ENCODE data around the gene PRELID3B.

Gene PRELID3B

DNA sequence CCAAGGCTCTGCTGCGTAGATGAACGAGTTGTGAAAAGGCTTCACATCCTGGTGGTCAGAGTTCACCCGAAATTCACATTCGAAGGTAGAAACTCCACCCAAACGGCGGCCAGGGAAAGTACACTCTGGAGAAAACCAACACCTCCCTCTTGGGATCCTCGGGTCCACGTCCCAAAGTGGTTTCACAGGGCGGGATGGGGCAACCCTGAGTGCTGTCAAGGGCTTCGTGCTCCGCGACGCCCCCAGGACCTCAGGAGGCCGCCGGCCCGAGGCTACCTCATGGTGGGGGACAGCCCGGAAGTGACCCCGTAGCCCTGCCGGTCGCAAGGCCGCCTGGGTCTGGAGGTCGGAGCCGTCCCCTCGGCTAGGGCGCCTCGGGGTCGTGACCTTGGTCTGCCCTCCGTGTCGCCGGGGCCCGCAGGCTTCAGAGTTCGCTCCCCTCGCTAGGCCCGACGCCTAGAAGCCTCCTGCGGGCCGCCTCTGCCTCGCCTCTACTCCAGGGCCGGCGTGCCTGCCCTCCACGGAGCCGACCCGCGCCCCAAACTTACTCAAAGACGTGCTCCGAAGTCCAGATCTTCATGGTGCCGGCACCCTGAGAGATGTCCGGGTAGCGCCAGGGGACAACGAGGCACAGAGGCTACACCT, at the start of gene PRELID3B:
Gene PRELID3B, minus strand, starts transcription at position 636 of the 645 bp plus-strand sequence. Its CDS starts 56 bp downstream, at position 580.
- no peak for DNase-seq (ENCODE audit: low read depth)

DNA sequence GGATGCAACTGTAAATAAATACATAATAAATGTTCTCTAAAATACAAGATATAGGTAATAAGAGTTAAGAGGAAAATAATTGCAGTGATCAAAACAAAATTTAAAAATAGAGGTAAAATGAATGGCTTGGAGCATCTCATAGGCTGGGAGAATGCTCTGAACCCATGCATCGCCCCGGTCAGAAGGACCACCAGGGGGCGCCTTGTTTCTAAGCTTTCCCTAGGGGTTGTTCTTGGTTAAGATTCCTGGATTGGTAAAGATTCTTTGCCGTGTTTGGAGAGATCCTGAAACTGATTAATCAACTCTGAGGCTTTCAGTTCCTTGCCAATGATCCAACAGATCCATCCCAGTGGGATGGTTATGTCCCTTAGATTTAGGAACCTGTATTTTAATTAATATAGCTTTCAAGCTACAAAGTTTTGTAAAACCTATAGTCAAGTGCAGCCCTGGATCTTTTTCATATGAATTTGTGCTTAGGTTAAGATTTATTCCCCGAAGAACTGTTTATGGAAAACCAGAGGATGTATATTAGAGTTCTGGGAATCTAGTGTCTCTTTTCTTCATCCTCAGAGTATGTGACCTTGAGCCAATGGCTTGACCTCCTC, 45.3 kb upstream of the PRELID3B start:
- DNase-seq (ENCODE audit: low read depth), result peak; percentile 36

DNA sequence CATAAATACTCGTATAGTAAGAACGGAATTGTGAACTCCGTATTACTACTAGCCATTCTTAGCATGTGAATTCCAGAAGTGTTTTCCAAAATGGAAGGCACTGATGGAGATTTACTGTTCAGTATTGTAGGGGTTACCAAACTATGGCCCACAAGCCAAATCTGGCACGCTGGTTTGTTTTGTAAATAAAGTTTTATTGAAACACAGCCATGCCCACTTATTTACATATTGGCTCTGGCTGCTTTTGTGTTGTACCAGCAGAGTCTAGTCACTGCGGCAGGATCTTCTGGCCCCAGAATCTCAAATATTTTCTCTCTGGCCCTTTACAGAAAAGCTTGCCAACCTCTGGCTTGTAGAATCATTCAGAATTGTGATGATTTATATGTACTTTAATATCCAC, 44.3 kb upstream of the PRELID3B start:
- no peak for DNase-seq (ENCODE audit: low read depth)

DNA sequence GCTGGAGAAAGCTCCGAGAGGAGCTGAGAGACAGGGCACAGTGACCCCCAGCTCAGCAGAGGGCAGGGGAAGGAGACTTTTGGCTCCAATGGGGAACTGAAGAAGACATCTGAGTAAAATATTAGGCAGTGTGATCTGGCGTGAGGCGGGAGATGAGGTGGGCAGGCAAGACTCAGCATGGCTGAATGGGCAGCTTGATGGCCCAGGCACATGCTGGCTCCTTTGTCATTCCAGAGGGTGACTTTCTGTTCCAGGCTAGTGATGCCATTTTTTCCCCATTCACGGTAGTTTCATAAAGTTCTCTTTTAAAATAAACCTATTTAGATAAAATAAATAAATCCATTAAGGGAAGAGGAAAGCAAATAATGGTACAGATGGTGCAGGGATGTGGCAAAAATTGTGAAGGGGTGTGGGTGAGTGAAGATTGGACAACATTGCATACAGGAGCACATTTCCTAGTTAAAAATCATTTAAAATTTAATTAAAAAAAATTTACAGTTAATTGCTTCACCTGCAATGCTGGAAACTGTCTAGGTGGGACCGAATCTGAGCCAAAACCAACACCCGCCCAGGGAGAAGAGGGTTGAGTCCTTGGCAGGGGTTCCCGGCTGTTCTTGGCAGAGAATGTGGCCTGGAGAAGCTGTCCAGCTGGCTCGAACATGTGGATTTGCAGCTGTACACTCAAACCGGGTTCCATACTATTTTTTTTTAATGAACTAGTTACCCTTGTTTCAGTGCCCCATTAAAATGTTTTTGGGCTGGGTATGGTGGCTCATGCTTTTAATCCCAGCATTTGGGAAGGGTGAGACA, 41.7 kb upstream of the PRELID3B start:
- DNase-seq (ENCODE audit: low read depth), result no peak

DNA sequence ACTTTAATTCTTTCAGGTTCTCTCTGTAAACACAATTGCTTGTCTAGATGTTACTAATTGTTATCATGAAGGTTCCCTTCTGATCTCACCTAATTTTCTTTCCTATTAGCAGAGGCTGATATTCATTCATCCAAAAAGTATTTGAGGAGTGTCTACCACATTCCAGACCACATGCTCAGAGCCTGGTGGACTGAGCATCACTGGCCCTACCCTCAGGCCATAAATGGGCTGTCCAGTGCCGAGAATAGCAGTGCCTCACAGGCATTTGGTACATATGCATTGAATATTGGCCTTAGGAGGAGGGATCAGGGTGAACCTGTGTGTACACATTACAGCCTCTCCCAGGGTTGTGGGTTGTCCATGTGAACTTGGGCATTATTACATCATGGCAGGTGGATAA, 40.4 kb upstream of the PRELID3B start:
- no peak for DNase-seq (ENCODE audit: low read depth)

DNA sequence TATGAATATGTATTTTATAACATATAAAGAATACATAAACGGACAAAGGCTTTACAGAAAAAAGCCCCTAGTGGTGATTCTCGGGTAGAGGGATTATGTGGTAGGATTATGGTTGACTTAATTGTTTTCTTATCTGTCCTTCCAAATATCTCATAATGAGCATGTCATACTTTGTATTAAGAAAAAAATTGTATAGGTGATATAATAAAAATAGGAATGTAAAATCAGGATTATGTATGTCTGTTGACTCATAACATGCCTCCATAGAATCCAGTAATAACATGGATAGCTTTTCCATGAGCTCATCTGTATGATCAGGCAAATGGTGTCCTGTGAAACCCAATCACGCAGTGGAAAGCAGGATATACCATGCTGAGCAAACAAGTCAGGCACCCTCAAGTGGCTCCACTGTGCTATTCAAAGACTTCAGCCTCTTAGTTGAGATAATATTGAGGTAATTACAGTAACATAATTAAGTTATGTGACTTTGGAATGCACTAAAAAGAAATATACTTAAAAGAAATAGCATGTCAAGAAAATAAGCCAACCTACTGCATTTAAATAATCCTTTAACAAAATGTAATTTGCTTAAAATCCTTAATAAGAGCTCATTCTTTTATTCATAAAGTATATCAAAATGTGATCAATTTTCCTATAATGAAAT, 39.6 kb upstream of the PRELID3B start:
- DNase-seq (ENCODE audit: low read depth), result no peak

DNA sequence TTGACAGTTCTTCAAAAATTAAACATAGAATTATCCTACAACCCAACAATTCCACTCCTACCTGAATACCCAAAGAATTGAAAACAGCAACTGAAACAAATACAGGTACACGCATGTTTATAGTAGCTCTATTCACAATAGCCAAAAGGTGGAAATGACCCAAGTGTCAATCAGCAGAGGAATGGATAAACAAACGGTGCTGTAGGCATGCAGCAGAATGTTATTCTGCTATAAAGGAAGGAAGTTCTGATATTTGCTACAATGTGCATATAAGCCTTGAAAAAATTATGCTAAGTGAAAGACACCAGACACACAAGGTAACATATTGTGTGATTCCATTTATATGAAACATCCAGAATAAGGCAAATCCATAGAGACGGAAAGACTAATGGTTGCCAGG, 38.5 kb upstream of the PRELID3B start:
- no peak for DNase-seq (ENCODE audit: low read depth)

DNA sequence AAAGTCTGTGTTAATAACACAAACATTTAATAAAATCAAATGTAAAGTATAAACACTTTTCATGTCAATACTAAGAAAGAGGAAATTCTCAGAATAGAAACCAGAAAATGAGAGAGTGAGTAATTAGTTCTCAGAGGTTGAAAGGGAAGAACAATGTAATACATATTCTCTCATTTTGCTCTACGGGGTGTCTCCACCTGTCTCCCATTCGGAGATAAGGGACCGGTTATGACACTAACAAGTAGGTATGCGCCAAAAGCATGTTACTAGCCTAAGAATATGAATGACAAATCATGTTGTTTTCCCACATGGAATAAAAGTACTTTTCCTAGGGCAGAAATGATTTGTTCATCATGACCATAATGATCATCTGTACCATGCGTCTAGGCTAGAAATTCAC, 35.6 kb upstream of the PRELID3B start:
- no peak for DNase-seq (ENCODE audit: low read depth)

DNA sequence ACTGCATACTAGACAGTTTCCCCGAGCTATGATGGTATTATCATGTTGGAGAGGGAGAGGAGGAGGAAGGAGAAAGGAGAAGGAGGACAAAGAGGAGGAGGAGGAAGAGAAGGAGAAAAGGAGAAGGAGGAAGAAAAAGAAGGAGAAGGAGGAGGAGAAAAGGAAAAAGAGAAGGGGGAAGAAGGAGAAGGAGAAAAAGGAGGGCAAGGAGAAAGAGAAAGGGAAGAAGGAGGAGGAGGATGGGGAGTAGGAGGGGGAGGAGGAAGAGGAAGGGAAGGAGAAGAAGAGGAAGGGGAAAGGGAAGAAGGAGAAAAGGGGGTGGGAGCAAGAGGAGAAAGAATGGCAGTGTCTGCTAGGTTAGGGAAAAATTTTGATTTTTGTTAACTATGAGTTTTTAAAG, 35.1 kb upstream of the PRELID3B start:
- no peak for DNase-seq (ENCODE audit: low read depth)

DNA sequence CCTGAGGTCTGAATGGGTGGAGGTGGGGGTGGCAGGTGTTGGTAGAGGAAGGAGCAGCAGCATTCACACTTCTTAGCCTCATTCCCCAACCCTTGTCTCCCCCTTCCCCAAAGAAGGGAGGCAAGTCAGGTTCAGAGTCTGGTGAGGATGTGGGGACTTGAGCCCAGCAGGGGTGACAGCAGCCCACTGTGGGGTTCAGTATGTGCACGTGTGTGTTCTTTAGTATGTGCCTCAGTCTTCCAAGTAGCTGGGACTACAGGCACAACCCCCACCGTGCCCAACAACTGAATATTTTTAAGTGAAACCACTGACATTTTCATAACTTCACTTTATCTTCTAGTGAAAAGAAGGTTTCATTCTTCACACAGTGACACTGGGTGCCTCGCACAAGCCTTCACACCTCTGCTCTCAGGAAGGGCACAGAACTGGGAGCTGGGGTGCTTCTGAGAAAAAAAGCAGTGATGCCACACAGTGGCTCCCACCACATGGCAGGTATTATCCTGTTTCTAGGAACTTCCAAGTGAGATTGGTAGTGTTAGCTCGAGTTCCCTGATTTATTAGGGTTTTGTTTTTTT, 33.4 kb upstream of the PRELID3B start:
- DNase-seq (ENCODE audit: low read depth), result no peak

DNA sequence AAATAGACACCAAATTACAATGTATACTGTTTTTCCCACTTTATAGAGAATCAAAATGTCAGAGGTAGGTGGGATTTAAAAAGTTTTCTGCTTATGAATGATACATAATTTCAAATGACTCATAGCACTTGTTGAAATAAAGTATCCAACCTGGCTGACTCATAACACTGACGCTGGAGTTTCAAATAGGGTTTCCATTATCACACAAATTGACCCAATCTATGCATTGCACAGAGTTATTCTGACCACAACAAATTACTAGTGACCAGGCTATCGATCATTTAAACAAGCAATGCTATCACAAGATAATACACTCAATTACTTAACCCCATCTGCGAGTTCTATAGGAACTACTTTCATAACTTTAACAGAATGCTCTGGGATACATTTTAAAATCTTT, 31.9 kb upstream of the PRELID3B start:
- DNase-seq (ENCODE audit: low read depth), result no peak

DNA sequence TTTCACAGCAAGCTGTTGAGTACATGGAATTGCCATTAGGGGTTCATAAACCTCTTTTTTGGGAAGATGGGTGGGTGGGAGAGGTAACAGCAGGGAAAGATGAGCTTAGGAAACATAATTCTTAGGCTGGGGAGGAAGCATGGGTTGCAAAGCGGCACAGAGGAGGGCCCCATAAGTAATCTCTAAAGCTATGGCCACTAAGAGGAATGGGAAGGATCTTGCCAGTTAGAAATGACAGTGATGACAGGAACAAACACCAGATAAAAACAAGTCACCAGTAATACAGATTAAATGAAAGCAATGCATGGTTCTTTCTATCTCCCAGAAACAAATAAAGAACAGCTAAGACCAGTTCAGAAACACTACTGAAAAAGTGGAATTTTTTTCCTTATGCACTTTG, 31.0 kb upstream of the PRELID3B start:
- DNase-seq (ENCODE audit: low read depth), result no peak

DNA sequence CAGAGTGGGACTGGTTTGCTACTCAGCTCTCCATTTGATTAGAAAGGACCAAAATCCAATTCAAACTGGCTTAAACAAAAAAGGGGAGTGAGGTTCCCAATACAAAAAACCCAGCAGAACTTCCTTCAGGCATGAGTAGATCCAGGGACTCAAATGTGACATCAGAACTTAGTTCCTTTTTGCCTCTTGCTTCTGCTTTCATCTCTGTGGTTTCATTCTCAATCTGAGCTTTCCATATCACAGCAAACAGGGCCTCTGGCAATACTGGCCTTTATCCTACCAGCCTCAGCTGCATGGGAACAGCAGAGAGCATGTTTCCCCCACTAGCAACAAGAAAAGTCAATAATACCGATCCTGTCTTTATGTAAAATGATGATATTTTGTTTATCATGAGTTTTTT, 28.6 kb upstream of the PRELID3B start:
- DNase-seq (ENCODE audit: low read depth), result no peak

DNA sequence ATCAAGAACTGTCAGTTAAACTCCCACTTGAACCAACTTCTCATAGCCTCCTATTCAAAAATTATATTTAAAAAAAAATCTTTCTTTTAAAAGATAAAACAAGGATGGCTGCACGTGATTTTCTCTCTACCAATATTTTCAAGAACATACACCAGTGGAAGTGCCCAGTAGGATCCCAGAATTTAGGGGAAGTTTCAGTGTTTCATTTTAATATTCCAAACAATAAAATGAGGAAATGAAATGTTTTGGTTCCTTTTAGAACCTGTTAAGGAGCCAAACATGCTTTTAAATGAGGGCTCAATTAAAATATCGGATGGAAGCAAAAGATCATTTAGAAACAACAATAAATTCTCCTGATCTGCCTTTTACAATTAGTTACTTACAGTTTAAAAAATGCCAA, 26.4 kb upstream of the PRELID3B start:
- DNase-seq (ENCODE audit: low read depth), result no peak

DNA sequence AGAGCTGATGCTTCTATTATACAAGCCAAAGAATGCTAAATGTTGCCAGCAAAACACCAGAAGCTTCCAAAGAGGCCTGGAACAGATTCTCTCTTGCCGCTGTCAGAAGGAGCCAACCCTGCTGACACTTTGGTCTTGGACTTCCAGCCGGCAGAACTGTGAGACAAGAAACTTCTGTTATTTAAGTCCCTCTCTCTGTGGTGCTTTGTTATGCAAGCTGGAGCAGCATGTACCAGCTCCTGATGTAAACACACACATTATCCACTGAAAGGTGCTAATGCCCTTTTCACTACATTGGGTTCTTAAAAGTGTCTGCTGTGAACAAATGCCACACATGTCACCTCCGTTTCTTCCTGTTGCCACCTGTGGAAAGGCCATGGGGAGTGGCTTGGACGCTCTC, 25.9 kb upstream of the PRELID3B start:
- no peak for DNase-seq (ENCODE audit: low read depth)

DNA sequence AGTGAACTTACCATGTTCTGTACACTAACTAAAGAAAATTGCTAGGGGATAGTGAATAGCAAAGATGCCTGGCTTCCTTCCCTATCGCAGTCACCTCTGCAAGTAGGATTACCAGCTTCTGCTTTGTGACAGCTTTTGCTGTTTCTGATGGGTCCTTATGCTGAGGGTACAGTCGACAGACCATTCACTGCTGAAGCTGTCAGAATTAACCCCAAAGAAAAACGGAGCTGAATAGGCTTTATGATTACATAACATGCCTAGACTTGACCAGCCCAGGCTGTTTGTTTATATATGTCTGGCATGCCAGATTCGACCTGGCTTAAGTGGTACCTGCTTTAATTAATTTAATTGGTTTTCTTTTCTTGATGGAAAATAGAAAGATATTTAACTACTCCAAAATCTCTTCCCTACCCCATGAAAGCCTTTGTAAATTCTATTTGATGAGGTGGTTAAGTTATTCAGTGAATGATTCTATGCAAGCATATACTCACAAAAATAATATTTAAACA, 21.7 kb upstream of the PRELID3B start:
- DNase-seq (ENCODE audit: low read depth), result no peak

DNA sequence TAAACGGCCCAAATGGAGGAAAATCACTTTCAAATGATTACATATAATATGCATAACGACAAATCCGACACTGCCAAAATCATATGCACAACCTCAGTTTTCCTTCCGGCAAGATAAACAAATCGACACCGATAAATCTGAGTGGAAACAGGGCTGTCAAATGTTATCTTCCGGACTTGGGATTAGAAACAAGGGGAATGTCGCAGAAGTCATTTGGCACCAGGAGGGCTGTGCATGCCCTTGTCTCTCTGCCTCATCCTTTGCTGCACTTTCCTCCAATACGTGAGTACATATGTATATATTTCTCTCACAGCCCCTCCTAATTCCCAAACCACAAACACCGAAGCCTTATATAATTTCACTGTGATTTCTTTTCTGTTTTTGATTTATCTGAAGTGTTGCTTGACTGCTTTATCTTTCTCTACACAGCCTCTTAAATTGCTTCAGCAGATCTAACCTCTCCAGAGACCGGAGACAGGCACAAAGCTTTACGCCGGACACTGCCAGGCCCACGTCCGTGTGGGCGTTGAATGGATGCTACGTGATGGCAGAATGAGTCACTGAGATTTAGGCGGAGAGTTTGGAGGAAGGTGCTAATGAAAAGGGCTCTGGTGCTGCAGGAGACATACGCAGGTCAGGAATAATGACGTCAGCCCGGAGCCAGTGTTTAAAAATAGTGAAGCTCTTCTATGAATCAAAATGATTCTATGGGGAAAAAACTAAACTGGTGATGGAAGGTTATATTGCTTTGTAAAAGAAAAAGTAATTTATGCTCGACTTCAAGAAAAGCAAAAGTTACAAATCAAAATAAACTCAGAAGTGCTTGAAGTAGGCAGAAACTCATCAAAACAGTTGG, 21.0 kb upstream of the PRELID3B start:
- DNase-seq (ENCODE audit: low read depth), result no peak

DNA sequence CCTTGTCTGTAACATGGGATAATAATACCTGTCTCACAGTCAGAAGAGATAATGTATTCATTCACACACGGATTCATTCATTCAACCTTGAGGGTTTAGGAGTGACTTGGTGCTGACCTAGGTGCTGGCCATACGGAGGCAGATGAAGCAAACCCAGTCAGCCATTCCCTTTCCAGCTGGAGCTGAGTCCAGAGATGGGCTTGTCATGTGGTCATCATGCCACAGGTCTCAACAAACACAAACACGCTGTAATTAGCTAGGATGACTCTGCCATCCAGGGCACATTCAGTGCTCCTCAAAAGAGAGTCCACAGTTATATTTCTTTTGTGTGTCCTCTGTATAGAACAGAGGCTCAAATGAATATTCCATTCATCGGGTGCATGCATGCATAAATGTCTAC, 19.5 kb upstream of the PRELID3B start:
- no peak for DNase-seq (ENCODE audit: low read depth)

DNA sequence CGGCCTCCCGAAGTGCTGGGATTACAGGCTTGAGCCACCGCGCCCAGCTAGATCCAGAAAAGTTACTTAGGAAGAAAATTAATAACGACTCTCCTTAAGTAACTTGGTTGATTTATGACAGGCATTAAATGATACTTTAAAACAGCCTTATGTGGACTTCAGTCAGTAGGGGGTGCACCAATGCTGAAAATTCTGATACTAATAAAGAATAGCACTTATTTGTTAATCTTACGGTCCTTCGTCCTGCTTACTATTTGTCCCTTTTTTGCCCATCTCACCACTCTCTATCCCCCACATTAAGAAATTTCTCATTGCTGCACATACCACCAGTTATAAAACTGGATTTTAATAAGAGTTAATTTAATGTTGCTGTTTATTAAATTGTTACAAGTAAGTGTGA, 12.7 kb upstream of the PRELID3B start:
- no peak for DNase-seq (ENCODE audit: low read depth)

DNA sequence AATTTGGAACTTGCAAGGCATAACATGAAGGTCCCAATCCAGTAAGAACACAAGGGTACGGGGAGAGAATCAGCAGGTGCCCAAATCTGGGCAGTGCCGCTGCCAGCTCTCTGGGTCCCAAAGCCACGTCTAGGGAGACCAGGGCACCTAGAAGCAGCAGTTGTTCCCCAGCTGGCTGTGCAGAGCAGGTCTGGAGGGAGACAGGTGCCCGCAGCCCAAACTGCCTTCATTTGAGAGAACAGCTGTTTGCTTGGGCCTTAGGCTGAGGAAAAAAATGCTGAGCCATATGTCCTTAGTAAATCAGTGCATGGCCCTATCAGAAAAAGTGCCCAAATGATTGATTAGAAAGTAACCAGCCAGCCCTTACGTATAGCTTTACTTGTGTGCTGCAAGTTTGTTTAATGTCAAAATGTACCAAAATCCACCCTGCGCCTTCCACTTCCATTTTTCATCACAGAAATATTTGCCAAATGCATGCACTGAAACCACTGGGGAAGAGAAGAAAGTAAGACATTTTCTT, 9.1 kb upstream of the PRELID3B start:
- no peak for DNase-seq (ENCODE audit: low read depth)

DNA sequence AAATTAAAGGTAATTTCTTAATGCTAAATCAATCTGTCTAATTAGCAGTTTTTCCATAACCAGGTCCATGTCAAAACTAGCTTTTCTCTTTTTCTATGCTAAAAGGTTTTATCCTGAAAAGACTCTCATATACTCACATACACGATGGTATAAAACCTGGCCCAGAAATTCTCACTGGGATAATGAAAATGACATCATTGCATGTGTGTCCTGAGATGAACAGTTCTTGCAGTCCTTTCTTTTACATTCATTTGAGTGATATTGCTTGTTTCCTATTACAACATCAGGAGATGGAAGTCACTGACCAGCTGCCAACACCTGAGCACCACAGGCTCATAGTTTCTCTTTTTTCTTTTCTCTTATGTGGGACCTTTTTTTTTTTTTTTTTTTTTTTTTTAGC, 7.9 kb upstream of the PRELID3B start:
- no peak for DNase-seq (ENCODE audit: low read depth)
